GM18858 (cell line): ENCODE data around the gene TMC2.
"Not testable (repeated sequence)": the region's sequence is repeated elsewhere in the genome, so short reads cannot be mapped to it uniquely, and the experiment has no call there.

Experiments used
- ATAC-seq: cut with Tn5 transposase; IDR thresholded peaks from one replicate; pipeline ENCODE4 v1.9.1; 2021; ENCODE audit not compliant: unreplicated experiment

Gene TMC2

DNA sequence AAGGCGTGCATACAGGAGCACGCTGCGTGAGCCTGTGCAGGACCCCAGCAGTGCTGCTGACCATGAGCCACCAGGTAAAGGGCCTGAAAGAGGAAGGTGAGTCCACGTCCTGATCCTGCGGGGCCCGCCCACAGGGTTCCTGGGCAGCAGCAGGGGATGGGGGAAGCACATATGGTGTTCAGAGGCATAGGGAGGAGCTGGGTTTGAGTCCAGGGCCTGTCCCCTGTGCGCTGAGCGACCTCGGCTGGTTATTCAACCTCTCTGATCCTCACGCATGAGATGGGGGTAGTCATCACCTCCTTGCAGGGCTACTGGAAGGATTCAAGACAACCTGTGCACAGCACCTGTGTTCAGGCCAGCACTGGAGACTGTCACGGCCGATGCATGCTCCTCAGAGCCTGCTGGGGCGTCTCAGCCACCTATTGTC, at the start of gene TMC2:
Gene TMC2, plus strand, starts transcription at position 14 of the 427 bp plus-strand sequence. Its CDS starts 49 bp downstream, at position 63.
- no peak for ATAC-seq

GRCh38 chr20:2502808-2503384, 33.5 kb upstream of the TMC2 start:
- not testable (repeated sequence) for ATAC-seq

DNA sequence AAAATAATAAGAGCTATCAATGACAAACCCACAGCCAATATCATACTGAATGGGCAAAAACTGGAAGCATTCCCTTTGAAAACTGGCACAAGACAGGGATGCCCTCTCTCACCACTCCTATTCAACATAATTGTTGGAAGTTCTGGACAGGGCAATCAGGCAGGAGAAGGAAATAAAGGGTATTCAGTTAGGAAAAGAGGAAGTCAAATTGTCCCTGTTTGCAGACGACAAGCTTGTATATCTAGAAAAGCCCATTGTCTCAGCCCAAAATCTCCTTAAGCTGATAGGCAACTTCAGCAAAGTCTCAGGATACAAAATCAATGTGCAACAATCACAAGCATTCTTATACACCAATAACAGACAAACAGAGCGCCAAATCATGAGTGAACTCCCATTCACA, 31.6 kb upstream of the TMC2 start:
- not testable (repeated sequence) for ATAC-seq

DNA sequence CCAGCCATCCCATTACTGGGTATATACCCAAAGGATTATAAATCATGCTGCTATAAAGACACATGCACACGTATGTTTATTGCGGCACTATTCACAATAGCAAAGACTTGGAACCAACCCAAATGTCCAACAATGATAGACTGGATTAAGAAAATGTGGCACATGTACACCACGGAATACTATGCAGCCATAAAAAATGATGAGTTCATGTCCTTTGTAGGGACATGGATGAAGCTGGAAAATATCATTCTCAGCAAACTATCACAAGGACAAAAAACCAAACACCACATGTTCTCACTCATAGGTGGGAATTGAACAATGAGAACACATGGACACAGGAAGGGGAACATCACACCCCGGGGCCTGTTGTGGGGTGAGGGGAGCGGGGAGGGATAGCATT, 29.9 kb upstream of the TMC2 start:
- not testable (repeated sequence) for ATAC-seq

GRCh38 chr20:2507464-2507863, 28.9 kb upstream of the TMC2 start:
- no peak for ATAC-seq

DNA sequence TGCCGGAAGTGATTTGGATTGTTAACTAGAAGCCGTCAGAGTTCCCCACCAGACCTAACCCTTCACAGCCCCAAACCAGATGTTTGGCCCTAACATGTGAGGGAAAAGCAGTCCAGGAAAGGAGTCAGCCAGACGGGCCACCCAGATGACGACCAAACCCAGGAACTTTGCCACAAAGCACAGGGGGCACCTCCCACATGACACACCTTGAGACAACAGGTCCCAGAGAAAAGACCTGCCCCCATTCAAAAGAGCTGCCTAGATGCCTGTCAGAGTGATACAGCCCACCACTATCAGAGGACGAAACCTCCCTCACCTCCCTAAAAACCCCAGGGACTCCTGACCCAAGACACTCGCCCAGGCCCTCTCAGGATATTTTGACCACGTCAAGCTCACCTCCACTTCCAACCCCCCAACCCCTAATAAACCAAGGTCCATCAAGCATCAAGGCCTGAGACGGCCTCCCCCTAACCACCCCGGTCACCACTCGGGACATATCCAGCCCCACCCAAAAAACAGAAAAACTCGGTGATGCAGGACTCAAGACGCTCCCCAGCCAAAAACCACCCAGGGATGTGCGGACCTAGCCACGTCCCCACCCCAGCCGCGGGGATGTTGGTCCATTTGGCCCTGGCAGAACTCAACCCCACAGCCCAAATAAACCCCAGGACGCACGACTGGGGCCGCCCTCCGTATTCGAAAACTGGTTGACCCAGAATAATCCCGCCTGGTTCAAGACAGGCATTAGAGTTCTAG, 28.3 kb upstream of the TMC2 start:
- ATAC-seq = no peak

DNA sequence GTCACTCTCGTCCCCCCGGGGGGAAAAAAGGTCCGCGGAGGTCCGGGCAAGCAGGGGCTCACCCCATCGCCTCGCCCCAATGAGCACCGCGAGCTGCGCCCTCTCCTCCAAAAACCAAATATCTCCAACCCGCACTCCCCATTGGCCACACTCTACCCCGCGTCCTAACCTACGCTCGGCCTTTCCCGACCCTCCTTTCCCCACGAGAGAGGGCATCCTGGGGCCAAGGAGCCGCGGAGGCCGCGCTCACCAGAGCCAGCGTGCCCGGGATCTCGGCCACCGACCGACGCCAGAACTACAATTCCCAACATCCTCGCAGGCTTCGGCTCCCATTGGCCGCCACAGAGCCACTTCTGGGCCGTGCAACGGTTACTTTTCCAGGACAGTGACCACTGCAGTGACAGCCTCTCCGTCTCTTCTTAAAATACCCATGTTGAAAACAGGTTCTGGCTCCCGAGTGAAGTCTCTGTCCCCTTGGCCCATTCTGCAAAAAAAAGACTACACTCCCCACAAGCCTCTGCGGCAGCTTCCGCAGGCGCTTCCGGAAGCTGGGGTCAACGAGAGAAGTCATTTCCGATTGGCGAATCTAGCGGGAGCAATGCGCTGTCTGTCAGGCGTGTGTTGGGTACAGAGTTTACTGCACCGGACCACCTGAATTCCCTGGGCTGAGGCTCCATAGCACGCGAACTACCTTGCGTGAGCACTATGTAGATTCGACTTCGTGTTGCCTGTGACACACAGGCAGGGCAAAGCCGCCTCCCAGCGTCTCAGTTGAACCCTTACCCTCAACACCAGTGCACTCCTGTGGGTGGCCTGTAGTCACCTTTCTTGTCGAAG, 27.5 kb upstream of the TMC2 start, which contains the start of gene ZNF343:
Gene ZNF343, minus strand, starts transcription at position 285 of the 837 bp plus-strand sequence. CDS start 15,020 bp downstream, outside the sequence.
- ATAC-seq = peak; percentile 87

- ATAC-seq = no peak
Observed at GRCh38 chr20:2509468-2509781, 26.9 kb upstream of the TMC2 start.

GRCh38 chr20:2509794-2510193, 26.6 kb upstream of the TMC2 start:
- no peak for ATAC-seq

- no peak for ATAC-seq
Observed at GRCh38 chr20:2515203-2515602, 21.2 kb upstream of the TMC2 start.

DNA sequence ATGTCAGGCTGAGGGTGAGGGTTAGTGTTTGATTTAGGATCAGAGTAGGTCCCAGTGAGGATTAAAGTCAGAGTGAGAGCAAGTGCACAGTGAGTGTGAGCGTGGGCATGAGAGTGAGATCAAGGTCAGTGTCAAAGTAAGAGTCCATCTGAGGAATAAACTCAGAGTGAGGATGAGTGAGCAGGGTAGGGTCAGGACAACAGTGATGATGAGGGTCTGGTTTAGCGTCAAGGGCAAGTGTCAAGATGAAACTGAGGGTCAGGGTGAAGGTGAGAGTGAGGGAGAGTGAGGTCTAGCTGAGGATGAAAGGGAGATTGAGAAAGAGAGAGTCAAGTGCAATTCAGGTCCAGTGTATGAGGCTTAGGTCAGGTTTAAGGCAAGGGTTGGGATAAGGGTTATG, 20.0 kb upstream of the TMC2 start:
- no peak for ATAC-seq

DNA sequence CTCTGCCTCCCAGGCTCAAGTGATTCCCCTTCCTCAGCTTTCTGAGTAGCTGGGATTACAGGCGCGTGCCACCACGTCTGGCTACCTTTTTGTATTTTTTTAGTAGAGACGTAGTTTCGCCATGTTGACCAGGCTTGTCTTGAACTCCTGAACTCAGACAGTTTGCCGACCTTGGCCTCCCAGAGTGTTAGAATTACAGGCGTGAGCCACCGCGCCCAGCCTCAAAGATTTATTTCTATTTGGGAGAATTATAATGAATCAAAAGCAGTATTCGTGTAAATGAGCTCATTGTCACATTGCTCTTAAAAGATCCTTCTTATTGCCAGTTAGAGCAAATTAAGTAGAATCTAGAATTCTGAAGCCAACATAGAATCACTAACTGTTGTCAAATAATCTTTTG, 18.3 kb upstream of the TMC2 start:
- no peak for ATAC-seq

DNA sequence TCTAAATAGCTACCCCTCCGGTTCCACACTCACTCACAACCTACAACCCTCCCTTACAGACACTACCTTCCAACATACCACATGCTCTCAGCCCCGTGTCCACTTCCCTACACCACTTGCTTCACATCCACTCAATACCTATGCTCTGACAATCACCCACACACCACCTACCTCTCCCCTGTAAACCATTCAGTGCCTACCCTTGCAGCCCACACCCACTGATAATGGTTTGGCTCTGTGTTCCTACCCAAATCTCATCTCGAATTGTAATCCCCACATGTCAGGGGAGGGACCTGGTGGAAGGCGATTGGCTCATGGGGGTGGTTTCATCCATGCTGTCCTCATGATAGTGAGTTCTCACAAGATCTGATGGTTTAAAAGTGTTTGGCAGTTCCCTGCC, 17.8 kb upstream of the TMC2 start:
- ATAC-seq = no peak

GRCh38 chr20:2519115-2519809, 17.1 kb upstream of the TMC2 start:
- ATAC-seq = no peak

DNA sequence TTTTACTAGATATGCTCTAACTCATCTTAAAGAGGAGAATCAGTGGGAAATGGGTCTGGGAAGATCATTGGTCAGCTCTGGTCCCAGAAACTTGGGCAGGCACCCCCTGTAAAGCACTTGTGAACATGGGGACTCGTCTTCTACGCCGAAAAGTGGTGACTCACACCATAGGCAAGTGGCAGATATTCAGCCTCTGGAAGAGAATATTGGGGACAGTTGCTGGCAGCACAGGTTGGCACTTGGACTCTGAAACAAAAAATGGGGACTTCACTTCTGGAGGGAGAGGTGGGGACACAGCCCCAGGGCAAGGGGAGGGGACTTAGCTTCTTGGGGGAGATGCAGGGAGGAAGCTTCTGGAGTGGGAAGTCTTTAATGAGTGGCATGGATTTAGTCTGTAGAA, 15.8 kb upstream of the TMC2 start:
- no peak for ATAC-seq

DNA sequence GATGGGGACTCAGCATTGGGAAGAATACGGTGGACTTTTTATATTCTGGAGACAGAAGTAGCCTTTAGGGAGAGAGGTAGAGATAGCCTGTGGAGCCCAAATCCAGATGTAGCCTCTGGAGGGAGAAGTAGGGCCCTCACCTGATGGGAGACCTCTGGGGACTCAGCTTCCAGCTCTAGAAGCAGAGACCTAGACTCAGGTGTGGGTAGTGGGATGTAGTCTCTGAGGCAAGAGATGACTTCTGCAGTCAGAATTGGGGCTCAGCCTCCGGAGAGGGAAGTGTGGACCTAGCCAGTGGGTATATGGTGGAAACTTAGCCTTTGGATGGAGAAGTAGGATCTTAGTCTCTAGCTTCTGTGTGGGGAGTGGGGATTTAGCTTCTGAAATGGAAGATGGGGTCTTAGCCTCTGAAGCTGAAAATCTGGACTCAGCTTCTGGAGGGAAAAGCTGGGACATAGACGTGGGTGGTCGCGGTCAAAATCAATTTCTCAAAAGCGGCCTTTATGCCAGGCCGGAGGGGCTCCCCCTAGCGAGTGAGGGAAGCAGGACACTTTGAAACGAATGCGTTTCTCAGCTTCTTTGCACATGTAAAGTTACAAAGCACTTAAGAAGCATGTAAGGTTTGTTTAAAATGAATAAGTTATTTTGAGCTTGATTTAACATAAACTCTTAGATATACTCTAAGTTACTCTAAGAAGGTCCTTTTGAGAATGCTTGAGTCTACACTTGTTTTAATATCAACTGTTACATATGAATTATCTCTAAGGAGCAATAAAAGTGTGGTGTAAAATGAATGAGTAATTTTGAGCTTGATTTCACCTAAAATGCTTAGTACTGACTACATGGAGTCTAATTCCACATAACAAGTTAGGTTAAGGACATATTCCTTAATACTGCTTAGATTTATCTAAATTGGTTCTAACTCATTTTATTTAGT, 14.7 kb upstream of the TMC2 start:
- ATAC-seq = no peak

GRCh38 chr20:2522826-2523429, 13.4 kb upstream of the TMC2 start:
- not testable (repeated sequence) for ATAC-seq

GRCh38 chr20:2523919-2524708, 12.3 kb upstream of the TMC2 start:
- ATAC-seq = no peak
